Nephron (organoid): ENCODE data around the gene LRRC51.
A peak's percentile ranks its signal among the peaks of the same experiment; 100 is the strongest.

Experiments
- H3K27ac Mint-ChIP-seq, 3 experiments: 2 replicates each; pipeline ENCODE4 v1.8.0; 2020; ENCODE audit warnings: mixed read lengths in 3 of 3, mild to moderate bottlenecking in 2 of 3, moderate library complexity in 1 of 3
- H3K27me3 Mint-ChIP-seq: 2 replicates; pipeline ENCODE4 v1.8.0; 2021; ENCODE audit warnings: low read depth, mild to moderate bottlenecking, moderate library complexity, mixed read lengths
- H3K36me3 Mint-ChIP-seq: 2 replicates; pipeline ENCODE4 v1.8.0; 2020; ENCODE audit warnings: low read depth, mixed read lengths
- H3K4me1 Mint-ChIP-seq: 2 replicates; pipeline ENCODE4 v1.8.0; 2020; ENCODE audit warnings: mixed read lengths
- H3K4me3 Mint-ChIP-seq, 3 experiments: 2 replicates each; pipeline ENCODE4 v1.8.0; 2020; ENCODE audit warnings: mild to moderate bottlenecking in 3 of 3, mixed read lengths in 3 of 3, moderate library complexity in 2 of 3
- H3K9me3 Mint-ChIP-seq: 2 replicates; pipeline ENCODE4 v1.8.0; 2020; ENCODE audit warnings: mixed read lengths
- CTCF ChIP-seq, 3 experiments: fragments of 200-600 bp; sonication (generic); IDR thresholded peaks; one replicate each; pipeline ENCODE4 v1.5.0; 2021; ENCODE audit warnings: antibody characterized with exemption in 3 of 3; ENCODE audit not compliant: unreplicated experiment in 3 of 3

Gene LRRC51, protein sequence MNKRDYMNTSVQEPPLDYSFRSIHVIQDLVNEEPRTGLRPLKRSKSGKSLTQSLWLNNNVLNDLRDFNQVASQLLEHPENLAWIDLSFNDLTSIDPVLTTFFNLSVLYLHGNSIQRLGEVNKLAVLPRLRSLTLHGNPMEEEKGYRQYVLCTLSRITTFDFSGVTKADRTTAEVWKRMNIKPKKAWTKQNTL

DNA sequence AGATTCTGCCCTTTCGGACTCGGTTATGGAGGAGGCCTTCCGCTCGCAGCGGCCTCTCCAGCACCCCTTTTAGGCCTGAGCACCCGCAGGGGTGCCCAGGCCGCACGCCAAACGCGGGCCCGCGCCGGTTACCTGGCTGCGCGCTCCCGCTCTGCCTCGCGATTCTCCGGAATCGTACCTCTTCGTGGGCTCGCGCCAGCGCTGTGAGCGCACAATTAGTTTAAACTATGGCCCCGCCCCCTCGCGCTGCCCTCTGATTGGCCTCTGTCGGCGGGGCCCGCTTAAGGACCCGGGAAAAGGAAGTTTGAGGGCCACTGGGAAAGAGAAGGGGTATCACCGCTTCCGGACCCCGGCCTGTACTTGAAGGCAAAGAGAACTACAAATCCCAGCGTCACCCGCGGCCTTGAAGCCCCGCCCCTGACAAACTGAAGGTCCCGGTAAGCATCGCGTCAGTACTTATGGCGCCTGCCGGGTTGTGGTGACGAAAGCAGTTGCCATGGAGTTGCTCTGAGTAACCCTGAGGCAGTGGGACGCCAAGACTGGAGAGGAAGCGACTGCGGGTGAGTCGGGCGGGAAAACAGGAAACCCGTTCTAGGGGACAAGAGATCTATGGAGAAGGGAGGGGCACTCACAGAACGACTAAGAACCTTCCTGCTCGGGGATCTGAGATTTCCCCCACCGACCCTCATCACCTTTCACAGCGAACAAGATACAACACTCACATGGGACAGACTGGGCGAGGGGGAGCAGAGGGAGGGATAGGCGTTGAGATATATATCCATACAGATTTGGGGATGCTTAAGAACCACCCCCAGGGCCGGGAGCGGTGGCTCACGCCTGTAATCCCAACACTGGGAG, at the start of gene LRRC51, which contains the start of gene NUMA1:
LRRC51 (plus strand) TSS at position 525 of the 858 bp plus-strand sequence. CDS start 8,234 bp downstream, outside the sequence.
NUMA1 (minus strand) TSS at position 217 of the 858 bp plus-strand sequence. CDS start 44,599 bp downstream, outside the sequence.
- Mint-ChIP-seq H3K27ac (peak within 1 kb of the TSS; percentile 93 to 98 (median 95)), H3K9me3 (no peaks in the 10 kb centered on the region), H3K4me1 (peaks cover 27% of the 10 kb centered on the region), H3K36me3 (peaks cover 4% of the 10 kb centered on the region), H3K4me3 (peak within 1 kb of the TSS; percentile 87 to 95 (median 93)), H3K27me3 (no peaks in the 10 kb centered on the region)
- no peak for TF ChIP-seq CTCF (IDR thresholded peaks at IDR 0.05; ENCODE audit: unreplicated experiment in 3 of 3)

DNA sequence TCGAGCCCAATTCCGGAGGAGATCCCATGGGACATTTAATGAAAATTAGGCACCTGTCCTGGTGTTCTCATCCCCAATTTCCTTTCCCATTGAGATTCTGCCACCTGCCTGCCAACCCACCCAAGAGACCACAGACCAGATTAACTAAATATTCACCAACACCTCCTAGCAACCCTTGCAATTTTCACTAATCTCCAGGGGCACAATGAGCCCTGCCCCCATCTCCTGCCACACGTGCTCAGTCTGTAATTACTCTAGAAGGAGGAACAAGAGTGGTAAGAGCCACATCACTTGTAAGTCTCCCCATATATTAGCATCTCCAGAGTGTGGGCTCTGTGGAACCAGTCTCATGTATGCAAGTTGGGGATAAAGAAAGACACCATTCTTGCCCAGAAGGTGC, 44.0 kb upstream of the LRRC51 start:
- peaks cover 29% of the 10 kb centered on the region for H3K36me3 Mint-ChIP-seq
- no peaks in the 10 kb centered on the region for H3K27me3 Mint-ChIP-seq
- peak overlapping the region; percentile 12 to 68 (median 56) for H3K27ac Mint-ChIP-seq

GRCh38 chr11:72037554-72038311, 42.9 kb upstream of the LRRC51 start:
- Mint-ChIP-seq H3K36me3 (peaks cover 29% of the 10 kb centered on the region), H3K4me1 (peaks cover 26% of the 10 kb centered on the region), H3K27me3 (peaks cover 3% of the 10 kb centered on the region), H3K27ac (no peak overlapping the region), H3K4me3 (no peak overlapping the region), H3K9me3 (no peaks in the 10 kb centered on the region)
- TF ChIP-seq CTCF (IDR thresholded peaks at IDR 0.05; ENCODE audit: unreplicated experiment in 3 of 3): no peak

More for the DNA sequence above, 44.0 kb upstream of the LRRC51 start:
- no peak for TF ChIP-seq CTCF (IDR thresholded peaks at IDR 0.05; ENCODE audit: unreplicated experiment in 3 of 3)
- no peaks in the 10 kb centered on the region for H3K9me3 Mint-ChIP-seq
- H3K4me1 Mint-ChIP-seq: peaks cover 16% of the 10 kb centered on the region
- H3K4me3 Mint-ChIP-seq: peak overlapping the region in 2 of 3 experiments; percentile 51 to 53

DNA sequence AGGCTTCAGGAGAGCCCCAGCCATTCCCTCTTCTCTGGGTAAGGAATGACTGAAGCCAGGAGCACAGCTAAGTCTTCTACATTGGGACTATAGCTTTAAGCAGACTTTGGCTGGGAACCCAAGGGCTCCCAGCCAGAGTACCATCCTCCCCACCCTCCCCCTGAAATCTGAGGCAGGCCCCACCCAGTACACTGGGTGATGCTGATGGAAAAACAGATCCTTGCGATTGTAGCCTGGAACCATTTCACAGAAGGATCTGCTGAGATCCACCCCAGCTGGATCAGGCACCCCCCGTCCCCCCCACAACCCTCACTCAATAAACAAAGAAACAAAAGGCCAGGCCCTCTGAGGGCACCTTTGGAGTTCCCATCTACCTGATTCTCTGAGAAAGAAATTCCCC, 42.2 kb upstream of the LRRC51 start:
- TF ChIP-seq CTCF (IDR thresholded peaks at IDR 0.05; ENCODE audit: unreplicated experiment in 3 of 3): no peak
- Mint-ChIP-seq H3K36me3 (peaks cover 24% of the 10 kb centered on the region), H3K4me1 (peaks cover 31% of the 10 kb centered on the region), H3K9me3 (no peaks in the 10 kb centered on the region), H3K27me3 (peaks cover 3% of the 10 kb centered on the region), H3K4me3 (no peak overlapping the region), H3K27ac (no peak overlapping the region)

DNA sequence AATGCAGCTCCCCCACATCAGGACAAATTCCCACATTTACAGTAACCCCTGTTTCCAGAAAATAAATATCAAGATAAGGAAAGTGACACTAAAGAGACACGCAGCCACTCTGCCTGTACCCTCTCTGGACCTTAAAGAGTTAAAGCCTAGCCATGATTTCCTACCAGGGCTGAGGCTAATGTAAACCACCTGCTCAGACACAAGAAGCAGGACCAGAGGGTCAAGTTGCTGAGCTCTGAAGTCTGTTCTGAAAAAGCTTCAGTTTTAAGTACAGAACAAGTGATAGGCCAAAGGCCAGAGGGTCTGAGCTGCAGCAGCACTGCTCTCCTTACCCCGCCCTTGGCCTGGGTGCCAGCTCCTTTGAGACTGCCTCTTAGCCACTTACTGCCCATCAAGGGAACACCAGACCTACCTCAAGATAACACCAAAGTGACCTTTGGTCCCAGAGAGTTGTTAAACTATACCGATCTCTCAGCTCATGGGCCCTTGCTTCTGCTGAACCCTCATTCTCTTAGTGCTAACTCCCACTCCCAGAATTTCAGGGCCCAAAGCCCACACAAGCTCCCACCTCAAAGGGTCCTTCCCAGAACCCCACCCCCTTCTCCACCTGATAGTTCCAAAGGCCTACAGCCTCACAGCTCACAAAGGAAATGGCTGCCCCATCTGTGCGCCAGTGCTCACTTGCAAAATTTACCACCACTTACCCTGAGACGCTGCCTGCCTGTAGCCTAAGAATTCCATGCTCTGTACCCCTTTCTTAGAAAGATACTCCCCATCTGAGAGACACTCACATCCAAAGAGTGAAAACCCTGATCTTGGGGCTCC, 41.4 kb upstream of the LRRC51 start:
- Mint-ChIP-seq H3K27ac (no peak overlapping the region), H3K4me3 (no peak overlapping the region), H3K9me3 (no peaks in the 10 kb centered on the region), H3K27me3 (peaks cover 3% of the 10 kb centered on the region), H3K4me1 (peaks cover 38% of the 10 kb centered on the region), H3K36me3 (peaks cover 20% of the 10 kb centered on the region)
- no peak for TF ChIP-seq CTCF (IDR thresholded peaks at IDR 0.05; ENCODE audit: unreplicated experiment in 3 of 3)
